ENCODE measurements around the gene ARSK.

- no peak for TF ChIP-seq CTCF (IDR thresholded peaks at IDR 0.05)
- TF ChIP-seq POLR2A (IDR thresholded peaks at IDR 0.05), result no peak
Measured at GRCh38 chr5:95609711-95610110, 54.8 kb downstream of the ARSK start.
